Liver (tissue), 9 donors: ENCODE data around the gene NLRP9. TPM values are rescaled to one million over a fixed set of nuclear protein-coding genes. Genes with fewer than 3 reads are reported as not detected.

ENCODE experiments used
- DNase-seq: peaks from one replicate; pipeline ENCODE4 v3.0.0-alpha.2; 2017; ENCODE audit warnings: low spot score
- H3K27ac ChIP-seq, 2 donors: one replicate each; pipeline ENCODE4 v1.7.0; 2013; ENCODE audit warnings: inconsistent platforms in 2 of 2, low read length in 2 of 2, control low read depth in 1 of 2, low read depth in 1 of 2, mild to moderate bottlenecking in 1 of 2
- H3K27me3 ChIP-seq, 4 donors: one replicate each; pipeline versions ENCODE4 v1.6.1 to v1.7.0; 2013; ENCODE audit warnings: low read length in 3 of 4, inconsistent platforms in 1 of 4, mild to moderate bottlenecking in 1 of 4, moderate library complexity in 1 of 4; ENCODE audit not compliant: control insufficient read depth in 4 of 4, insufficient read depth in 4 of 4
- H3K36me3 ChIP-seq, 4 donors: one replicate each; pipeline versions ENCODE4 v1.6.1 to v1.7.0; 2013; ENCODE audit warnings: low read length in 3 of 4, mild to moderate bottlenecking in 3 of 4, low read depth in 1 of 4, moderate library complexity in 1 of 4; ENCODE audit not compliant: control insufficient read depth in 4 of 4, insufficient read depth in 3 of 4
- H3K4me1 ChIP-seq, 4 donors: one replicate each; pipeline versions ENCODE4 v1.6.1 to v1.7.0; 2013; ENCODE audit warnings: low read length in 3 of 4, mild to moderate bottlenecking in 3 of 4, moderate library complexity in 1 of 4; ENCODE audit not compliant: control insufficient read depth in 4 of 4, insufficient read depth in 4 of 4
- H3K4me3 ChIP-seq, 3 donors: one replicate each; pipeline versions ENCODE4 v1.6.1 to v1.7.0; 2013; ENCODE audit warnings: low read length in 3 of 3, control low read depth in 1 of 3, low read depth in 1 of 3, mild to moderate bottlenecking in 1 of 3
- H3K9ac ChIP-seq, 2 donors: one replicate each; pipeline ENCODE4 v1.7.0; 2013; ENCODE audit warnings: low read length in 2 of 2, mild to moderate bottlenecking in 2 of 2, moderate library complexity in 2 of 2, control low read depth in 1 of 2, low read depth in 1 of 2
- H3K9me3 ChIP-seq, 4 donors: one replicate each; pipeline versions ENCODE4 v1.6.1 to v1.7.0; 2013; ENCODE audit warnings: low read length in 3 of 4; ENCODE audit not compliant: control insufficient read depth in 4 of 4
- EGR1 ChIP-seq, 2 donors: IDR thresholded peaks; 2 replicates each; pipeline ENCODE4 v1.6.1; 2016 to 2018; ENCODE audit warnings: antibody characterized with exemption in 2 of 2, low read depth in 2 of 2
- FOXA1 ChIP-seq: IDR thresholded peaks from 2 replicates; pipeline ENCODE4 v1.6.1; 2016; ENCODE audit warnings: antibody characterized with exemption
- FOXA2 ChIP-seq: IDR thresholded peaks from 2 replicates; pipeline ENCODE4 v1.6.1; 2016; ENCODE audit warnings: antibody characterized with exemption
- GABPA ChIP-seq, 2 donors: IDR thresholded peaks in 1 of 2; conservative IDR thresholded peaks in 1 of 2; 2 replicates each; pipeline ENCODE4 v1.6.1; 2016; ENCODE audit warnings: antibody characterized with exemption in 2 of 2, mild to moderate bottlenecking in 1 of 2, moderate library complexity in 1 of 2
- HNF4A ChIP-seq, 2 donors: conservative IDR thresholded peaks; 2 replicates each; pipeline ENCODE4 v1.6.1; 2016; ENCODE audit warnings: antibody characterized with exemption in 2 of 2, mild to moderate bottlenecking in 2 of 2
- JUND ChIP-seq, 2 donors: IDR thresholded peaks; 2 replicates each; pipeline ENCODE4 v1.6.1; 2016; ENCODE audit warnings: antibody characterized with exemption in 2 of 2
- NR2F2 ChIP-seq: IDR thresholded peaks from 2 replicates; pipeline ENCODE4 v1.6.1; 2016; ENCODE audit warnings: antibody characterized with exemption
- RAD21 ChIP-seq, 2 donors: IDR thresholded peaks; 2 replicates each; pipeline ENCODE4 v1.6.1; 2016; ENCODE audit warnings: antibody characterized with exemption in 2 of 2, mild to moderate bottlenecking in 2 of 2
- RXRA ChIP-seq, 2 donors: IDR thresholded peaks; 2 replicates each; pipeline ENCODE4 v1.6.1; 2017 to 2018; ENCODE audit warnings: antibody characterized with exemption in 2 of 2, mild to moderate bottlenecking in 1 of 2
- SP1 ChIP-seq: IDR thresholded peaks from 2 replicates; pipeline ENCODE4 v1.6.1; 2018; ENCODE audit warnings: antibody characterized with exemption, mild to moderate bottlenecking
- TAF1 ChIP-seq: conservative IDR thresholded peaks from 2 replicates; pipeline ENCODE4 v1.6.1; 2016; ENCODE audit warnings: antibody characterized with exemption, mild to moderate bottlenecking
- YY1 ChIP-seq: IDR thresholded peaks from 2 replicates; pipeline ENCODE4 v1.6.1; 2016; ENCODE audit warnings: antibody characterized with exemption, mild to moderate bottlenecking
- ZBTB33 ChIP-seq: IDR thresholded peaks from 2 replicates; pipeline ENCODE4 v1.6.1; 2016; ENCODE audit warnings: antibody characterized with exemption
- WGBS: extraction: QIAGEN DNeasy Blood & Tissue Kit; methylation state at CpG from one replicate; pipeline ENCODE4 v1.1.7; 2013; 5-methylcytosine and 5-hydroxymethylcytosine counted together
- polyA plus RNA-seq, 2 donors: library from polyadenylated mRNA; stranded (reverse) in 1 of 2; unstranded in 1 of 2; fragments of 200-250 nt in 1 of 2; fragments of >200 nt in 1 of 2; fragmentation: Nextera tagmentation in 1 of 2; extraction: Ambion mirVana in 1 of 2; gene quantifications; one replicate each; pipeline versions ENCODE4 v1.2.1 to v1.2.3, GENCODE V29; 2013 to 2015
- total RNA-seq, 2 donors: library from RNA; depleted of rRNA; stranded (reverse); fragments of >200 nt; gene quantifications; one replicate each; pipeline ENCODE4 v1.2.3, GENCODE V29; 2014
- TF ChIP-seq, protein P1 (sequence below): fragments of 150-350 bp; IDR thresholded peaks from 2 replicates; pipeline ENCODE4 v1.5.1; 2017; ENCODE audit warnings: improper control_type of control experiment, low read depth, low read length; ENCODE audit not compliant: missing input control
- TF ChIP-seq, protein P2 (sequence below): IDR thresholded peaks from 2 replicates; pipeline ENCODE4 v1.6.1; 2016; ENCODE audit warnings: antibody characterized with exemption
- TF ChIP-seq, protein P3 (sequence below): IDR thresholded peaks from 2 replicates; pipeline ENCODE4 v1.6.1; 2016; ENCODE audit warnings: antibody characterized with exemption
- donor health status: healthy.
- donor health status: healthy.
- donor health status: healthy.
- donor health status: healthy.
- donor health status: healthy.

NLRP9 gene
- total and polyA plus RNA-seq, 4 donors, result not detected

DNA sequence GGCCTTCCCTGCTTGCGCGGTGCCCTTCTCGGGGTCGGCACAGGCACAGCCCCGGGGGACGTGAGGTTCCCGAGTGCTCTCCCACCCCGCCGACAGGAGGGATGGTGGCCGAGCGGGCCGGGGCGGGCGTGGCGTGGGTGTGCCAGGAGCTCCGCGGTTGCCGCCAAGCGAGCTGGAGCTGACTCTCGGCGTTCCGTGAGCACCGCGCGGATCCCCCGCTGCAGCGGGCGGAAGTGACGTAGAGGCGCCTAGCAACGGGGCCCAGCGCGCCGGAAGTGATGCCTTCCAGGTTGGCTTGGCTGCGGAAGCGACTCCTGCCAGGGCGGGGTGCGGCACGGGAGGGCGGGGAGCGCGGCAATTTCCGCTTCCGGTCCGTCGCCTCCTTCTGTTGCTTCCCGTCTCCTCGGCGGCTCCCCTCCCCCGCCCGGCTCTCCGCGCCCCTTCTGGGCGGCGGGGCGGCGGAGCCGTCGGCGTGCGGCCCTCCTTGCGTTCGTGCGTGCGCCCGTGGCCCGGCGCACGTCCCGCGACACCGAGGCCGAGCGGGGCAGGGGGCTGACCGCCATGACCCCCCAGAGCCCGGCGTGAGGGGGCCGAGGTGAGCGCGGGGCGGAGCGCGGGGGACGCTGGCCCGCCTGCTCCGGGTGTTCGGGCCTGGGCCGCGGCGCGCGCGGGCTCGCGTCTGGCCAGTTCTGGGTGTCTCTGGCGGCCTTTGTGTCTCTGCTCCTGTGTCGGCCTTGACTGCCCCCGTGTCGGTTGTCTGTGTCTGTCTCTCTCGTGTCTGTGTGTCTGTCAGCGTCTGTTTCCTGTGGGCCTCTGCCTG, 63.2 kb downstream of the NLRP9 start, which contains the start of gene EPN1:
Gene EPN1, plus strand, starts transcription at position 386 of the 820 bp plus-strand sequence. CDS start 3,402 bp downstream, outside the sequence.
- Histone ChIP-seq H3K9ac (peak within 1 kb of the TSS; percentile 76 to 95), H3K27me3 (no peaks in the 10 kb centered on the region), H3K27ac (peak within 1 kb of the TSS; percentile 80 to 89), H3K4me3 (peak within 1 kb of the TSS; percentile 79 to 99 (median 95)), H3K36me3 (peaks cover 6 to 29% (median 13%) of the 10 kb centered on the region in 4 donors), H3K4me1 (peaks cover 7 to 64% (median 56%) of the 10 kb centered on the region in 4 donors), H3K9me3 (no peaks in the 10 kb centered on the region)
- TF ChIP-seq YY1, result no peak
- TF ChIP-seq FOXA1, result no peak
- TF ChIP-seq, protein P1, sequence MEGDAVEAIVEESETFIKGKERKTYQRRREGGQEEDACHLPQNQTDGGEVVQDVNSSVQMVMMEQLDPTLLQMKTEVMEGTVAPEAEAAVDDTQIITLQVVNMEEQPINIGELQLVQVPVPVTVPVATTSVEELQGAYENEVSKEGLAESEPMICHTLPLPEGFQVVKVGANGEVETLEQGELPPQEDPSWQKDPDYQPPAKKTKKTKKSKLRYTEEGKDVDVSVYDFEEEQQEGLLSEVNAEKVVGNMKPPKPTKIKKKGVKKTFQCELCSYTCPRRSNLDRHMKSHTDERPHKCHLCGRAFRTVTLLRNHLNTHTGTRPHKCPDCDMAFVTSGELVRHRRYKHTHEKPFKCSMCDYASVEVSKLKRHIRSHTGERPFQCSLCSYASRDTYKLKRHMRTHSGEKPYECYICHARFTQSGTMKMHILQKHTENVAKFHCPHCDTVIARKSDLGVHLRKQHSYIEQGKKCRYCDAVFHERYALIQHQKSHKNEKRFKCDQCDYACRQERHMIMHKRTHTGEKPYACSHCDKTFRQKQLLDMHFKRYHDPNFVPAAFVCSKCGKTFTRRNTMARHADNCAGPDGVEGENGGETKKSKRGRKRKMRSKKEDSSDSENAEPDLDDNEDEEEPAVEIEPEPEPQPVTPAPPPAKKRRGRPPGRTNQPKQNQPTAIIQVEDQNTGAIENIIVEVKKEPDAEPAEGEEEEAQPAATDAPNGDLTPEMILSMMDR, result no peak
- no peak for TF ChIP-seq RXRA (IDR thresholded peaks at IDR 0.05)
- no peak for TF ChIP-seq JUND (IDR thresholded peaks at IDR 0.05)
- TF ChIP-seq FOXA2, result no peak
- peak; percentile 22 for TF ChIP-seq SP1
- no peak for TF ChIP-seq NR2F2
- TF ChIP-seq HNF4A (conservative IDR thresholded peaks at IDR 0.05), result no peak
- peak; percentile 91 to 97 for TF ChIP-seq GABPA (IDR thresholded peaks at IDR 0.05 in 1 of 2, conservative IDR thresholded peaks at IDR 0.05 in 1 of 2)
- TF ChIP-seq, protein P2, sequence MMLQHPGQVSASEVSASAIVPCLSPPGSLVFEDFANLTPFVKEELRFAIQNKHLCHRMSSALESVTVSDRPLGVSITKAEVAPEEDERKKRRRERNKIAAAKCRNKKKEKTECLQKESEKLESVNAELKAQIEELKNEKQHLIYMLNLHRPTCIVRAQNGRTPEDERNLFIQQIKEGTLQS, result no peak
- no peak for TF ChIP-seq ZBTB33
- no peak for TF ChIP-seq RAD21 (IDR thresholded peaks at IDR 0.05)
- no peak for TF ChIP-seq TAF1
- TF ChIP-seq EGR1 (IDR thresholded peaks at IDR 0.05; ENCODE audit: low read depth in 2 of 2), result peak in 1 of 2 donors; percentile 72
- TF ChIP-seq, protein P3, sequence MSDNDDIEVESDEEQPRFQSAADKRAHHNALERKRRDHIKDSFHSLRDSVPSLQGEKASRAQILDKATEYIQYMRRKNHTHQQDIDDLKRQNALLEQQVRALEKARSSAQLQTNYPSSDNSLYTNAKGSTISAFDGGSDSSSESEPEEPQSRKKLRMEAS, result no peak
- under 1% methylated on average over 101 of the region's 101 CpGs for WGBS
- DNase-seq, result peak; percentile 96

- H3K9me3 ChIP-seq, result no peaks in the 10 kb centered on the region
- no peak for DNase-seq
- no peaks in the 10 kb centered on the region for H3K27me3 ChIP-seq
- H3K4me3 ChIP-seq, result peak overlapping the region in 2 of 3 donors; percentile 6 to 95
- H3K9ac ChIP-seq, result no peak overlapping the region
- H3K27ac ChIP-seq, result peak overlapping the region; percentile 80 to 89
- WGBS, result 24% methylated on average over 17 of the region's 17 CpGs
- TF ChIP-seq SP1, result no peak
- no peak for TF ChIP-seq FOXA2
- TF ChIP-seq, protein P2, result no peak
- H3K36me3 ChIP-seq, result peaks cover 7 to 32% (median 16%) of the 10 kb centered on the region in 4 donors
- peaks cover 7 to 62% (median 50%) of the 10 kb centered on the region in 4 donors for H3K4me1 ChIP-seq
Observed at GRCh38 chr19:55674459-55674840, 63.8 kb downstream of the NLRP9 start.
